Activated CD8-positive, alpha-beta T cell treated with anti-CD3 and anti-CD28 coated beads, Interleukin-2, amount 10 ng/mL, durations not matched to agents 7 days and 5 days (primary cell): ENCODE data around the gene EPB41L2. TPM values are rescaled to one million over a fixed set of nuclear protein-coding genes. Genes with fewer than 3 reads are reported as not detected.
"Not testable (repeated sequence)": the region's sequence is repeated elsewhere in the genome, so short reads cannot be mapped to it uniquely, and the experiment has no call there.

Source experiments
- ATAC-seq: fragments of 150-1000 bp; cut with Tn5 transposase; one replicate; pipeline ENCODE4 v1.10.0; 2021; ENCODE audit warnings: moderate library complexity
- CTCF ChIA-PET: fragments of 350-600 bp; sonication (Branson Sonifier 250); formaldehyde crosslinking; loops from one replicate; lab custom pipeline; 2021; ENCODE audit warnings: antibody characterized with exemption; lab: Charles Lee
- POLR2A ChIA-PET: fragments of 350-600 bp; sonication (Branson Sonifier 250); formaldehyde crosslinking; loops from one replicate; lab custom pipeline; 2021; ENCODE audit warnings: antibody characterized with exemption; lab: Charles Lee
- DNase-seq: peaks from one replicate; pipeline ENCODE4 v3.0.0-alpha.2; 2020
- H3K27ac Mint-ChIP-seq: one replicate; pipeline ENCODE4 v1.8.0; 2021; ENCODE audit warnings: mild to moderate bottlenecking, mixed read lengths
- H3K27me3 Mint-ChIP-seq: one replicate; pipeline ENCODE4 v1.8.0; 2021; ENCODE audit warnings: low read depth, mixed read lengths
- H3K36me3 Mint-ChIP-seq: one replicate; pipeline ENCODE4 v1.8.0; 2021; ENCODE audit warnings: low read depth, mixed read lengths
- H3K4me1 Mint-ChIP-seq: one replicate; pipeline ENCODE4 v1.8.0; 2021; ENCODE audit warnings: low read depth, mixed read lengths
- H3K4me3 Mint-ChIP-seq: one replicate; pipeline ENCODE4 v1.8.0; 2021; ENCODE audit warnings: mild to moderate bottlenecking, mixed read lengths
- H3K9me3 Mint-ChIP-seq: one replicate; pipeline ENCODE4 v1.8.0; 2022; ENCODE audit warnings: mixed read lengths; ENCODE audit not compliant: insufficient read depth
- total RNA-seq, 2 experiments: library from RNA; stranded (reverse); gene quantifications; one replicate each; pipeline ENCODE4 v1.2.3, GENCODE V29; 2021

The EPB41L2 gene
- total RNA-seq, result 10 to 100 TPM; 18.0 to 23.6 TPM

DNA sequence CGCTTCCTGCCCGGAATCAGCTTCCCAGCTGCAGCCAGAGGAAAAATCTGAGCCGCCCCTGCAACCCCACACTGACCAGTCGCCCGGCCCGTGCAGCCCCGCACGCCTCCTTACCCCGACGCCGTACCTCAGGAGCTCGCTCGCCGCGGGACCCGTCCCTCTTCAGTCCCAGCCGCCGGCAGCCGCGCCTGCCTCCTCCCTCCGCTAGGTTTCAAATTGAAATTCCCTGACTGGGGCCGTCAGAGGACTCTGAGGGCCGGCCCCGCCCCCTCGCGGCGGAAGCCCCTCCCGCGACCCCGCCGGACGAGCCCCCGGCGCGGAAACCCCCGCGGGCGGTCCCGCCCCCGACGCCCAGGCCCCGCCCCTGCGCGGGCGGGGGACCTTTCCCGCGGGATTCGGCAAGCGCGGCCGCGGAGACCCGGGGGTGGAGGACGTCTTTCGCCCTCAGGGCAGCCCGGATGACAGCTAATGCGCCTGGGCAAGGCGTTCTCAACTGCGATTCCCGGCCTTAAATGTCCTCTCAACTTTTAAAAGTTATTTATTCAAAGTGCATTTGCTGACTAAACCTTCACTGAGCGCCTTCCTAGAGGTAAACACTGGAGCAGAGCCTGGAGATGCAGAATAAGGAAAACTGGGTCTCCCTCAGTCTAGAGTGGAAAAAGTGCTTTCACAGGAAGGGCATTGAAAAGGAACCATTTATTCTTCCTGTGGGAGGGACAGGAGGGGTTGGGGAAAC lies at the start of gene EPB41L2:
Gene EPB41L2, minus strand, starts transcription at position 218 of the 736 bp plus-strand sequence. CDS start 106,760 bp downstream, outside the sequence.
- Mint-ChIP-seq H3K4me1 (peaks cover 17% of the 10 kb centered on the region), H3K36me3 (no peaks in the 10 kb centered on the region), H3K27me3 (peaks cover 10% of the 10 kb centered on the region), H3K4me3 (peak within 1 kb of the TSS; percentile 78), H3K27ac (peak within 1 kb of the TSS; percentile 40), H3K9me3 (no peaks in the 10 kb centered on the region)
- ChIA-PET POLR2A (no interaction called here), CTCF (no interaction called here)
- ATAC-seq (peak; percentile 87), DNase-seq (peak; percentile 78)

DNA sequence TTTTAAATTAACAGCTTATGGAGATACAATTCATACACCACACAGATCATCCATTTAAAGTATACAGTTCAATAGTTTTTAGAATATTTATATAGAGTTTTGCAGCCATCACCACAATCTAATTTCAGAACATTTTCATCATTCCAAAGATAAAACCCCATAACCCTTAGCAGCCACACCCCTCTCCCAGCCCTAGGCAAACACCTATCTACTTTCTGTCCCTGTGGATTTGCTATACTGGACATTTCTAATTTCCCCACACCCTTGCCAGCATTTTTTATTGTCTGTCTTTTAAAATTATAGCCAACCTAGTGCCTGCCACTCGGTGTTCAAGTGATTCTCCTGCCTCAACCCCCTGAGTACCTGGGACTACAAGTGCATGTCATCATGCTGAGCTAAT lies 49.2 kb upstream of the EPB41L2 start:
- CTCF ChIA-PET, result interaction anchor here (1.7 kb wide), 1 partner anchor 421 kb away, joined by 5 read pairs; no protein-coding TSS in a partner anchor
- Mint-ChIP-seq H3K36me3 (no peaks in the 10 kb centered on the region), H3K27me3 (no peaks in the 10 kb centered on the region), H3K27ac (no peak overlapping the region), H3K9me3 (no peaks in the 10 kb centered on the region), H3K4me3 (no peak overlapping the region), H3K4me1 (no peaks in the 10 kb centered on the region)
- no peak for ATAC-seq
- POLR2A ChIA-PET, result no interaction called here
- DNase-seq, result no peak

DNA sequence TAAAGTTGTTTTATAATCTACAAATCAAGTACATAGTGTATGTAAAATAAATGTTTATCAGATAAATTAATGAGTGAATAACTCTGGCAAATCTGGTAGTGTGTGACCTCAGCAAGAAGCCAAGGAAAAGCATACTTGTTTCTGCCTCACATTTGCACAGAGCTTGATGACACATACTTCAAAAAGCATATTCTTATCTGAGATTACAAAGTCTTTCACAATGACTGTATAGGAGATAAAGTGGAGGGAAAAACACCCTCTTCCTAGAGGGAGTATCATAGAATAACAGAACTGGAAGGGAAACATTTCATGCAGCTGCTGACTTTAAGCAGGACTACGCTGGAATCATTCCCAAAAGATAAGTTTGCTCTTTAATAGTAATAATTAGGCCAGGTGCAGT lies 44.1 kb upstream of the EPB41L2 start:
- H3K4me3 Mint-ChIP-seq, result no peak overlapping the region
- ATAC-seq (no peak), DNase-seq (no peak)
- H3K27ac Mint-ChIP-seq, result no peak overlapping the region
- peaks cover 2% of the 10 kb centered on the region for H3K27me3 Mint-ChIP-seq
- no peaks in the 10 kb centered on the region for H3K4me1 Mint-ChIP-seq
- CTCF ChIA-PET, result interaction anchor here (1.1 kb wide), 1 partner anchor 222 kb away, joined by 3 read pairs; no protein-coding TSS in a partner anchor
- no peaks in the 10 kb centered on the region for H3K36me3 Mint-ChIP-seq
- H3K9me3 Mint-ChIP-seq, result no peaks in the 10 kb centered on the region
- POLR2A ChIA-PET, result no interaction called here

DNA sequence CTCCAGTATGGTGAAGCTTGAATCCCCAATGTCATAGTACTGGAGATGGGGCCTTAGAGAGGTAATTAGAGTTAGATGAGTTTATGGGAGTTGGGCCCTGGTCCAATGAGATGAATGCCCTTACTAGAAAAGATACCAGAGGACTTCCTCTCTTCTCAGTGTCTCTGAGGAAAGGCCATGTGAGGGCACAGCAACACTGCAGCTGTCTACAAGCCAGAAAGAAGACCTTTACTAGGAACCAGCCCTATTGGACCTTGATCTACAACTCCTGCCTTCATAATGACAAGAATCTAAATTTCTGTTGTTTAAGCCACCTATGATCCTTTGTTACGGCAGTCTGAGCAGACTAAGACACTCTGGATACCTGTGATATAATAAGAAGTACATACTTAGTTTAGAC lies 40.9 kb upstream of the EPB41L2 start:
- no peak overlapping the region for H3K4me3 Mint-ChIP-seq
- peaks cover 2% of the 10 kb centered on the region for H3K27me3 Mint-ChIP-seq
- no peak overlapping the region for H3K27ac Mint-ChIP-seq
- DNase-seq (no peak), ATAC-seq (no peak)
- no peaks in the 10 kb centered on the region for H3K4me1 Mint-ChIP-seq
- no peaks in the 10 kb centered on the region for H3K9me3 Mint-ChIP-seq
- CTCF ChIA-PET, result interaction anchor here (1.0 kb wide), 1 partner anchor 219 kb away, joined by 4 read pairs; no protein-coding TSS in a partner anchor
- POLR2A ChIA-PET, result no interaction called here
- H3K36me3 Mint-ChIP-seq, result no peaks in the 10 kb centered on the region

DNA sequence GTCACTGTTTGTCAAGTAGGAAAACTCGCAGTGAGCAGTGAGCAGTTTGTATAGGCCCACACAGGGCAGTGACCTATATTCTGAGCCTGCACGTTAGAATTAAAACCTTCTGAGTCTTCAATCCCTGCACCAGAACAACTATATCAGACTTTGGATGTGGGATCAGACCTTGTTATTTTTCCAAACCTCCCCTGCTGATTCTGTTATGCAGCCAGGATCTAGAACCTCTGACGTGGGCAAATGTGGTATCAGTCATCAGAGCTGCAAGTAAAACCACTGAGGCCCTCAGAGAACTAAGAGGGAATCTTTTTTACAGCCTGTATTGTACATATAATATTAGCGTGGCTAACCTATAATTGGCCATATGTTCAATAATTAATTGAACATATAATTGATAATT lies 40.3 kb upstream of the EPB41L2 start:
- ChIA-PET CTCF (no interaction called here), POLR2A (no interaction called here)
- no peaks in the 10 kb centered on the region for H3K4me1 Mint-ChIP-seq
- no peak overlapping the region for H3K4me3 Mint-ChIP-seq
- no peaks in the 10 kb centered on the region for H3K36me3 Mint-ChIP-seq
- no peak for ATAC-seq
- no peaks in the 10 kb centered on the region for H3K9me3 Mint-ChIP-seq
- no peak for DNase-seq
- H3K27ac Mint-ChIP-seq, result no peak overlapping the region
- H3K27me3 Mint-ChIP-seq, result peaks cover 2% of the 10 kb centered on the region

DNA sequence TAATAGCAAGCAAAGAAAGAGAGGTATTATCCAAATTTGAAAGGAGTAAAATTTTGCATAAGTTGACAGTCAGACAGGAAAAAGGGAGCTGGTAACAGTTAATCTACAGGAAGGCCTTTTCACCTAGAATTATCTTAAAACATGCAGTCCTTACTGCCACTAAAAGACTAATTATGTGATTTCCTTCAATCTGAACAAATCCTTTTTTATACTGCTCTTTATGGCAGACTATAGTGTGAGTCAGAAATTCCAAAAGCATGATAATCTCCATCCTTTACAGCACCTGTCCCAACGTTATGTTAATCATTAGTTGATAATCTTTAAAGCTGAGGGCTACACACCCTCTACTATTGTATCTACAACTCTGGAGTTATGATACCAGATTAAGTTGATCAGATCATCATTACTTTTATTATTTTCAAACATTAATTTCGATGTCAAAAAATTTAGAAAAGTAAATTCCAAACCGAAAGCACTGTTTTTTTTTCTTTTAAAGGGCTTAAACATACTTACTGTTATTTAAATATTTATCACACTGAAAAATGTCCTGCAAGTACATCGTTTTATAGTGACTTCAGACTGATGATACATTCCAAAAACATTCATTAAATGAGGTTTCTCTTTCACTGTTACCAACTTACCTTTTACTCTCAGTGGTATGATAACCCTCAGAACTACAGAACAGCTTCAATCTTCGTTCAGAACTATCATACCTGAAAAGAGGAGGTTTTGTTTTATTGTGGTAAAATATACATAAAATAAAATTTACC lies 39.1 kb upstream of the EPB41L2 start:
- ATAC-seq (no peak), DNase-seq (no peak)
- POLR2A ChIA-PET, result no interaction called here
- Mint-ChIP-seq H3K27ac (no peak overlapping the region), H3K27me3 (peaks cover 2% of the 10 kb centered on the region), H3K4me3 (no peak overlapping the region), H3K36me3 (no peaks in the 10 kb centered on the region), H3K4me1 (no peaks in the 10 kb centered on the region), H3K9me3 (no peaks in the 10 kb centered on the region)
- CTCF ChIA-PET, result no interaction called here

DNA sequence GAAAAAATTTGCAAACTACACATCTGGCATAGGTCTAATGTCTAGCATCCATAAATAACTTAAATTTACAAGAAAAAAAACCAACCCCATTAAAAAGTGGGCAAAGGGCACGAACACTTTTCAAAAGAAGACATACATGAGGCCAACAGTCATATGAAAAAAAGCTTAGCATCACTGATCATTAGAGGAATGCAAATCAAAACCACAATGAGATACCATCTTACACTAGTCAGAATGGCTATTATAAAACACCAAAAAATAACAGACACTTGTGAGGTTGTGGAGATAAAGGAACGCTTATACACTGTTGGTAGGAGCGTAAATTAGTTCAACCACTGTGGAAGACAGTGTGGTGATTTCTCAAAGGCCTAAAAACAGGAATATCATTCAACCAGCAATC lies 33.7 kb upstream of the EPB41L2 start:
- no peak overlapping the region for H3K4me3 Mint-ChIP-seq
- H3K36me3 Mint-ChIP-seq, result no peaks in the 10 kb centered on the region
- H3K9me3 Mint-ChIP-seq, result peaks cover 5% of the 10 kb centered on the region
- H3K27me3 Mint-ChIP-seq, result no peaks in the 10 kb centered on the region
- no peak overlapping the region for H3K27ac Mint-ChIP-seq
- DNase-seq, result no peak
- no peaks in the 10 kb centered on the region for H3K4me1 Mint-ChIP-seq
- CTCF ChIA-PET, result no interaction called here
- POLR2A ChIA-PET, result no interaction called here
- ATAC-seq, result no peak

DNA sequence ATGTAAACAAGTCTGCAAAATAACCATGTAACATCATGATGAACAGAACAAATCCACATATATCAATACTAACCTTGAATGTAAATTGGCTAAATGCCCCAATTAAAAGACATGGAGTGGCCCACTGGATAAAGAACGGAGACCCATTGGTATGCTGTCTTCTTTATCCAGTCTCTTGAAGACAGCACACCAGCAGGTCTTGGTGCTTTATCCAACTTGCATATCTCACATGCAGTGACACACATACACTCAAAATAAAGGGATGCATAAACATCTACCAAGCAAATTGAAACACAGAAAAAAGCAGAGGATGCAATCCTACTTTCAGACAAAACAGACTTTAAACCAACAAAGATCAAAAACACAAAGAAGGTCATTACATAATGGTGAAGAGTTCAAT lies 30.3 kb upstream of the EPB41L2 start:
- no peak for DNase-seq
- H3K36me3 Mint-ChIP-seq, result no peaks in the 10 kb centered on the region
- H3K9me3 Mint-ChIP-seq, result peaks cover 5% of the 10 kb centered on the region
- H3K27ac Mint-ChIP-seq, result no peak overlapping the region
- H3K4me1 Mint-ChIP-seq, result no peaks in the 10 kb centered on the region
- no peak for ATAC-seq
- H3K4me3 Mint-ChIP-seq, result no peak overlapping the region
- ChIA-PET POLR2A (no interaction called here), CTCF (no interaction called here)
- H3K27me3 Mint-ChIP-seq, result no peaks in the 10 kb centered on the region

DNA sequence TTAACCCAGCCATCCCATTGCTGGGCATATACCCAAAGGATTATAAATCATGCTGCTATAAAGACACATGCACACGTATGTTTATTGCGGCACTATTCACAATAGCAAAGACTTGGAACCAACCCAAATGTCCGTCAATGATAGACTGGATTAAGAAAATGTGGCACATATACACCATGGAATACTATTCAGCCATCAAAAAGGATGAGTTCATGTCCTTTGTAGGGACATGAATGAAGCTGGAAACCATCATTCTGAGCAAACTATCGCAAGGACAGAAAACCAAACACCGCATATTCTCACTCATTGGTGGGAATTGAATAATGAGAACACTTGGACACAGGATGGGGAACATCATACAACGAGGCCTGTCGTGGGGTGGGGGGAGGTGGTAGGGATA lies 28.9 kb upstream of the EPB41L2 start:
- H3K27me3 Mint-ChIP-seq, H3K4me3 Mint-ChIP-seq, DNase-seq, H3K27ac Mint-ChIP-seq, POLR2A ChIA-PET, H3K36me3 Mint-ChIP-seq, H3K9me3 Mint-ChIP-seq, H3K4me1 Mint-ChIP-seq, CTCF ChIA-PET, ATAC-seq: not testable (repeated sequence)

DNA sequence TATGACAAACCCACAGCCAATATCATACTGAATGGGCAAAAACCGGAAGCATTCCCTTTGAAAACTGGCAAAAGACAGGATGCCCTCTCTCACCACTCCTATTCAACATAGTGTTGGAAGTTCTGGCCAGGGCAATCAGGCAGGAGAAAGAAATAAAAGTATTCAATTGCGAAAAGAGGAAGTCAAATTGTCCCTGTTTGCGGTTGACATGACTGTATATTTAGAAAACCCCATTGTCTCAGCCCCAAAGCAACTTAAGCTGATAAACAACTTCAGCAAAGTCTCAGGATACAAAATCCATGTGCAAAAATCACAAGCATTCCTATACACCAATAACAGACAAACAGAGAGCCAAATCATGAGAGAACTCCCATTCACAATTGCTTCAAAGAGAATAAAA lies 27.3 kb upstream of the EPB41L2 start:
- H3K36me3 Mint-ChIP-seq, CTCF ChIA-PET, POLR2A ChIA-PET: not testable (repeated sequence)

DNA sequence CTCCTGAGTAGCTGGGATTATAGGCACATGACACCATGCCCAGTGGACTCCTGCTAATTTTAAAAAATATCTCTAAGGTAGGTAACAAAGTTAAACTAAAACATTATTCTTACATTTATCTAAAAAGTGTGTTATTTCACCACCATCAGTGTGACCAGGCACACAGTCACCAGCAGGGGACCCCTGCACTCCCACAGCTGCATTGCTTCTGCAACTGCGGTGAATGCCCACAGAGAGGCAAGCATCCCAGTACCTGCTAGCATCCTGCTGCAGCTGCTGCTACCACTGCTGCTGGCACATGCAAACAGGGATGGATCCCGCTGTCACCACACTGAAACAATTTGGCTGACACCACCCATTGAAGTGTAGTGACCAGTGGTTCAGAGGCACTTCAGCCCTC lies 21.9 kb upstream of the EPB41L2 start:
- Mint-ChIP-seq H3K4me1 (no peaks in the 10 kb centered on the region), H3K27ac (no peak overlapping the region), H3K36me3 (no peaks in the 10 kb centered on the region), H3K27me3 (no peaks in the 10 kb centered on the region), H3K9me3 (no peaks in the 10 kb centered on the region), H3K4me3 (no peak overlapping the region)
- no peak for DNase-seq
- POLR2A ChIA-PET, result no interaction called here
- CTCF ChIA-PET, result interaction anchor here (1.1 kb wide), 1 partner anchor 10 kb away, joined by 4 read pairs; no protein-coding TSS in a partner anchor
- ATAC-seq, result no peak

More for the DNA sequence above, 27.3 kb upstream of the EPB41L2 start:
- not testable (repeated sequence) for H3K9me3 Mint-ChIP-seq, H3K4me3 Mint-ChIP-seq, H3K27ac Mint-ChIP-seq, DNase-seq, ATAC-seq, H3K4me1 Mint-ChIP-seq, H3K27me3 Mint-ChIP-seq

DNA sequence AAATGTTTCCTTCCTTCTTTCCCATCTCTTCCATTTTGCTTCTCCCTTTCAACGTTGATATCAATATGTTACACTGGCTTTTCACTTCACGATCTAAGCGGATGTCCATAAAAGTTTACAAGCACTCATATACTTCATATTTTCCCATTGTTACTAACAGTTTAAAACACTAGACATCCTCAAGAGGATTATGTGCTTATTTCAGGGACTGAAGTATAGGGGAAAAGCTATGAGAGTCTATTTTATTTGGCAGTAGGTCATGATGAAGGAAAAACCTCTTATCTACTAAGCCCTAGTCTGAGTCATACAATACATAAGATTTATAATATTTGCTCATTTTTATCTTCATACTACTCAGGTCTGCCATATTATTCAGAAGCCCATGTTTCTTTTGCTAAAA lies 20.6 kb upstream of the EPB41L2 start:
- Mint-ChIP-seq H3K27me3 (no peaks in the 10 kb centered on the region), H3K4me3 (no peak overlapping the region), H3K36me3 (no peaks in the 10 kb centered on the region), H3K27ac (no peak overlapping the region), H3K9me3 (no peaks in the 10 kb centered on the region), H3K4me1 (no peaks in the 10 kb centered on the region)
- POLR2A ChIA-PET, result no interaction called here
- CTCF ChIA-PET, result no interaction called here
- DNase-seq (no peak), ATAC-seq (no peak)
